GM18502 (cell line): Measurements from ENCODE around the gene UFL1.

Experiments
- ATAC-seq: cut with Tn5 transposase; IDR thresholded peaks from one replicate; pipeline ENCODE4 v1.9.1; 2021; ENCODE audit warnings: mild to moderate bottlenecking; ENCODE audit not compliant: unreplicated experiment, poor library complexity

Gene UFL1

GRCh38 chr6:96570053-96570452 lies 48.4 kb downstream of the UFL1 start:
- ATAC-seq, result no peak

- ATAC-seq, result no peak
Observed at GRCh38 chr6:96571551-96571950, 49.9 kb downstream of the UFL1 start.

GRCh38 chr6:96575359-96575758 lies 53.8 kb downstream of the UFL1 start:
- ATAC-seq, result no peak

- no peak for ATAC-seq
Observed at GRCh38 chr6:96576221-96576620, 54.6 kb downstream of the UFL1 start.

- no peak for ATAC-seq
Observed at GRCh38 chr6:96582021-96582420, 60.4 kb downstream of the UFL1 start.

- no peak for ATAC-seq
Observed at GRCh38 chr6:96582436-96582835, 60.8 kb downstream of the UFL1 start.

GRCh38 chr6:96604420-96604819 lies 82.8 kb downstream of the UFL1 start:
- no peak for ATAC-seq
